Measurements from ENCODE around the gene BCAP31.

DNA sequence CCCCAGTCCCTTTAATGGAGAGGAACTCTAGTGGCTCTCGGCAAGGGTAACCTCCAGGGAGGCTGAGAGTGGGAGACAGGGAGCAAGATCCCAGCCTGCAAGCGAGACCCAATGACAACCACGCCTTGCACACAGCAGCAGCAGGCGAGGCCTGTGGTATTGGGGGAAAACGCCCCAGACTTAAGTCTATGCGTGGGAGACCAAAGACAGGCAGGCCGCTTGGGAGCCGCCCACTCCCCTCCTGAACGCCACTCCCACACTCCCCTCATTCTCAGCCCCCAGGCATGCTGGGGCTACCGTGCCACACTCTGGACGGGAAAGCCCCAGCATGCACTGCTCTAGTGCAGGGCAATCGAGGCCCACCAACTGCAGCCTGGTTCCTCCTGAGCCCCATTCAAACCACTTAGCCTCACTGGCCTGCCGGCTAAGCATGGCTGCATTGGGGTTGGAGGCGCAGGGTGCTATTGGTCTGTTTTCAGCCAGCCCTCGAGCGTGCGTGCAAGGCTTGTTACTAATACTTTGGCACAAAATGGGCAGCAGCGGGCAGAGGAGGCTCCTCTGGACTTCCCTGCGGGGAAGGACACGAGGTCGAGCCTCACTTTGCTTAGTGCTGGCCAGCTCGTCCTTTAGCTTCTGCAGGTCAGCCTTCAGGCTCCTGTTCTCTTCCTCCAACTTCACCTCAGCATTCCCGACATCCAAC lies 21.7 kb downstream of the BCAP31 start:
- no peak for TF ChIP-seq POLR2AphosphoS5 (IDR thresholded peaks at IDR 0.05; ENCODE audit: insufficient read depth in 1 of 2, low read depth in 1 of 2)
- no peak for TF ChIP-seq POLR2A (IDR thresholded peaks at IDR 0.05)

Data from vagina (tissue), 2 donors.